ENCODE data around the gene LRP1.
A peak's percentile ranks its signal among the peaks of the same experiment; 100 is the strongest.

Gene LRP1

GRCh38 chr12:57146961-57147944, 19.0 kb downstream of the LRP1 start, which contains the start of gene LRP1-AS:
TSS of gene LRP1-AS (minus strand) at chr12:57147619.
- TF ChIP-seq TAF1 (IDR thresholded peaks at IDR 0.05; ENCODE audit: borderline replicate concordance, insufficient read depth, low read length) (no peak), POLR2AphosphoS5 (IDR thresholded peaks at IDR 0.05; ENCODE audit: low read depth, low read length) (no peak), SIN3A (IDR thresholded peaks at IDR 0.05; ENCODE audit: borderline replicate concordance, insufficient read depth, low read length) (no peak), REST (IDR thresholded peaks at IDR 0.05; ENCODE audit: insufficient read depth in 1 of 2, low read depth in 2 of 2, low read length in 2 of 2) (no peak), FOXP2 (optimal IDR thresholded peaks at IDR 0.05; ENCODE audit: borderline replicate concordance, extremely low read depth, extremely low read length, insufficient read depth) (no peak)

- peak in 1 of 2 experiments; percentile 3; a peak in 1 of 4 replicates for TF ChIP-seq REST (IDR thresholded peaks at IDR 0.05; ENCODE audit: insufficient read depth in 1 of 2, low read depth in 2 of 2, low read length in 2 of 2)
- no peak for TF ChIP-seq FOXP2 (optimal IDR thresholded peaks at IDR 0.05; ENCODE audit: borderline replicate concordance, extremely low read depth, extremely low read length, insufficient read depth)
Measured at GRCh38 chr12:57148469-57149244, 20.4 kb downstream of the LRP1 start.

- 0 out of 2 replicates have a peak, but pooled peaks have one; percentile 20 for TF ChIP-seq POLR2AphosphoS5 (IDR thresholded peaks at IDR 0.05; ENCODE audit: low read depth, low read length)
- TF ChIP-seq FOXP2 (optimal IDR thresholded peaks at IDR 0.05; ENCODE audit: borderline replicate concordance, extremely low read depth, extremely low read length, insufficient read depth) = peak; percentile 8
- no peak for TF ChIP-seq REST (IDR thresholded peaks at IDR 0.05; ENCODE audit: insufficient read depth in 1 of 2, low read depth in 2 of 2, low read length in 2 of 2)
Measured at GRCh38 chr12:57149245-57149900, 21.1 kb downstream of the LRP1 start.

- TF ChIP-seq REST (IDR thresholded peaks at IDR 0.05; ENCODE audit: insufficient read depth in 1 of 2, low read depth in 2 of 2, low read length in 2 of 2) (no peak), POLR2AphosphoS5 (IDR thresholded peaks at IDR 0.05; ENCODE audit: low read depth, low read length) (no peak), FOXP2 (optimal IDR thresholded peaks at IDR 0.05; ENCODE audit: borderline replicate concordance, extremely low read depth, extremely low read length, insufficient read depth) (no peak), SIN3A (IDR thresholded peaks at IDR 0.05; ENCODE audit: borderline replicate concordance, insufficient read depth, low read length) (no peak), TAF1 (IDR thresholded peaks at IDR 0.05; ENCODE audit: borderline replicate concordance, insufficient read depth, low read length) (no peak)
Measured at GRCh38 chr12:57150400-57151000, 22.2 kb downstream of the LRP1 start.

Measured in PFSK-1 (cell line).